ENCODE results near the gene ASIC4. TPM values are rescaled to one million over a fixed set of nuclear protein-coding genes. Genes with fewer than 3 reads are reported as not detected.

ASIC4 gene
- total and polyA plus RNA-seq, 2 of the 4 experiments (the other 2 are of a cell fraction) = 0.10 TPM; not detected in 1

GRCh38 chr2:219514836-219515235 is 554 bp downstream of the ASIC4 start:
- no peak overlapping the region for H3K56ac ChIP-seq (ENCODE audit: extremely low read depth, insufficient read depth, low read length)
- intact Hi-C loops (cut with micrococcal nuclease) = no loop called here
- no peaks in the 10 kb centered on the region for H3K79me1 ChIP-seq (ENCODE audit: low read depth in 1 of 2, low read length in 2 of 2)
- no peaks in the 10 kb centered on the region for H4K20me1 ChIP-seq (ENCODE audit: insufficient read depth, low read length)
- H3K4me1 ChIP-seq (ENCODE audit: control insufficient read depth, insufficient read depth, low read length) = peaks cover 8% of the 10 kb centered on the region; the same call in 1 of the 2 replicates
- ChIA-PET POLR2A (ENCODE audit: unreplicated experiment) (no interaction called here), CTCF (no interaction called here)
- no peak overlapping the region for H2BK5ac ChIP-seq (ENCODE audit: low read depth, low read length, poor library complexity, severe bottlenecking)
- no peak overlapping the region for H2AK5ac ChIP-seq (ENCODE audit: low read depth, low read length)
- no peak overlapping the region for H2AFZ ChIP-seq (replicated peaks; ENCODE audit: low read length, poor library complexity)
- ATAC-seq (ENCODE audit: low read depth) (no peak), DNase-seq (no peak)
- no peak overlapping the region for H4K91ac ChIP-seq (ENCODE audit: insufficient read depth, low read depth, low read length)
- H4K5ac ChIP-seq (ENCODE audit: low read depth, low read length) = no peak overlapping the region
- H3K27me3 ChIP-seq (ENCODE audit: control insufficient read depth, insufficient read depth, low read length) = peaks cover 78% of the 10 kb centered on the region
- no peak overlapping the region for H3K4me2 ChIP-seq (ENCODE audit: low read depth, low read length)
- H3K9ac ChIP-seq (ENCODE audit: low read depth, low read length) = no peak overlapping the region
- H2BK120ac ChIP-seq (ENCODE audit: low read depth, low read length) = no peak overlapping the region
- no peak overlapping the region for H3K18ac ChIP-seq (ENCODE audit: low read depth, low read length)
- no peak overlapping the region for H4K8ac ChIP-seq (ENCODE audit: low read depth in 2 of 2, low read length in 2 of 2)
- H3K4me3 ChIP-seq (ENCODE audit: insufficient read depth, low read depth, low read length) = no peak overlapping the region
- WGBS, 2 experiments (ENCODE audit: extremely low coverage in 2 of 2, insufficient read length in 1 of 2) = 61% methylated on average over 14 of the region's 21 CpGs; no CpG with 5 or more reads in 1 of the 2 experiments
- in situ Hi-C loops (cut with MboI; ENCODE audit: low sequenced_read_pairs) = no loop called here
- no peaks in the 10 kb centered on the region for H3K36me3 ChIP-seq (ENCODE audit: control insufficient read depth, insufficient read depth, low read length)
- H3K27ac ChIP-seq (ENCODE audit: insufficient read depth, low read length) = no peak overlapping the region
- no peaks in the 10 kb centered on the region for H3K9me1 ChIP-seq (ENCODE audit: insufficient read depth, low read length)
- H2AK9ac ChIP-seq (replicated peaks; ENCODE audit: low read depth, low read length, poor library complexity) = no peak overlapping the region
- BruUV-seq (replicated peaks) = no TSS peak
- no peaks in the 10 kb centered on the region for H3K9me3 ChIP-seq (ENCODE audit: control insufficient read depth, insufficient read depth, low read length)
- dilution Hi-C loops (cut with HindIII; ENCODE audit: low sequenced_read_pairs, unreplicated experiment) = no loop called here
- no peak overlapping the region for H3K14ac ChIP-seq (replicated peaks; ENCODE audit: low read depth, low read length)
- TF ChIP-seq FOS (IDR thresholded peaks at IDR 0.05; ENCODE audit: low read depth, low read length) (no peak), BHLHE40 (IDR thresholded peaks at IDR 0.05; ENCODE audit: low read depth, low read length) (no peak), CHD1 (IDR thresholded peaks at IDR 0.05; ENCODE audit: low read depth, low read length) (no peak), NFE2L2 (IDR thresholded peaks at IDR 0.05; ENCODE audit: low read depth, low read length) (no peak), RFX5 (IDR thresholded peaks at IDR 0.05; ENCODE audit: low read depth, low read length) (no peak), RCOR1 (IDR thresholded peaks at IDR 0.05; ENCODE audit: insufficient replicate concordance, low read length) (no peak), ELK1 (IDR thresholded peaks at IDR 0.05; ENCODE audit: borderline replicate concordance, low read depth, low read length) (no peak), RAD21 (IDR thresholded peaks at IDR 0.05; ENCODE audit: low read length) (no peak), CEBPB (IDR thresholded peaks at IDR 0.05; ENCODE audit: low read depth, low read length) (no peak), MAFK (IDR thresholded peaks at IDR 0.05; ENCODE audit: low read depth, low read length) (no peak), SMC3 (IDR thresholded peaks at IDR 0.05; ENCODE audit: low read depth, low read length) (no peak), MXI1 (IDR thresholded peaks at IDR 0.05; ENCODE audit: borderline replicate concordance, low read depth, low read length) (no peak), POLR2A (IDR thresholded peaks at IDR 0.05; ENCODE audit: low read depth, low read length) (no peak), MAZ (IDR thresholded peaks at IDR 0.05; ENCODE audit: borderline replicate concordance, low read depth, low read length) (no peak), CTCF (conservative IDR thresholded peaks at IDR 0.05; ENCODE audit: low read depth, low read length) (no peak)
- TF ChIP-seq, protein P1, sequence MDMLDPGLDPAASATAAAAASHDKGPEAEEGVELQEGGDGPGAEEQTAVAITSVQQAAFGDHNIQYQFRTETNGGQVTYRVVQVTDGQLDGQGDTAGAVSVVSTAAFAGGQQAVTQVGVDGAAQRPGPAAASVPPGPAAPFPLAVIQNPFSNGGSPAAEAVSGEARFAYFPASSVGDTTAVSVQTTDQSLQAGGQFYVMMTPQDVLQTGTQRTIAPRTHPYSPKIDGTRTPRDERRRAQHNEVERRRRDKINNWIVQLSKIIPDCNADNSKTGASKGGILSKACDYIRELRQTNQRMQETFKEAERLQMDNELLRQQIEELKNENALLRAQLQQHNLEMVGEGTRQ (IDR thresholded peaks at IDR 0.05; ENCODE audit: low read depth, low read length) = no peak
- H2BK15ac ChIP-seq (ENCODE audit: low read depth, low read length) = no peak overlapping the region
- no peak overlapping the region for H3K23ac ChIP-seq (ENCODE audit: low read depth, low read length)
- H3K4ac ChIP-seq (ENCODE audit: low read depth, low read length) = no peak overlapping the region
- H2BK20ac ChIP-seq (ENCODE audit: low read depth, low read length) = no peak overlapping the region
